Measurements from ENCODE around the gene G3BP2.

G3BP2 gene

DNA sequence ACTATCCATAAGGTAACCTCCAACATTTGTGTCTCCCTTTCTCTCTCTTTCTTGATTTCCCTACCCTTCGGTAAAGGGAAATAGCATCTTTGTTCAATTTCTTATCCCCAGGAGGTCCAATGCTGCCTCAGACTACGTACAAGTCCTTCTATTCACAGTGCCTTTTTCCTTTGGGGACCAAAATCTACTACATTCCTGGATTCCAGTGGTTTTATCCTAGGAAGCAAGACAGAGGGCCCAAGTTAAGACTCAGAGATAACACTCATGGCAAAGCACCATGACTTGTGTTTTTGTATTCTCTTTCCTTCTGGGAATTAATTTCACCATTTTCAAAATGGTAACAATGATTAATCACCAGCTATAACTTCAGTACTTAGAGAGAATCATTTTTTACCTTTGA is 10.6 kb downstream of the G3BP2 start:
- H3K4me3 ChIP-seq (ENCODE audit: low read depth, low read length), result no peak overlapping the region
- TF ChIP-seq, protein P1, sequence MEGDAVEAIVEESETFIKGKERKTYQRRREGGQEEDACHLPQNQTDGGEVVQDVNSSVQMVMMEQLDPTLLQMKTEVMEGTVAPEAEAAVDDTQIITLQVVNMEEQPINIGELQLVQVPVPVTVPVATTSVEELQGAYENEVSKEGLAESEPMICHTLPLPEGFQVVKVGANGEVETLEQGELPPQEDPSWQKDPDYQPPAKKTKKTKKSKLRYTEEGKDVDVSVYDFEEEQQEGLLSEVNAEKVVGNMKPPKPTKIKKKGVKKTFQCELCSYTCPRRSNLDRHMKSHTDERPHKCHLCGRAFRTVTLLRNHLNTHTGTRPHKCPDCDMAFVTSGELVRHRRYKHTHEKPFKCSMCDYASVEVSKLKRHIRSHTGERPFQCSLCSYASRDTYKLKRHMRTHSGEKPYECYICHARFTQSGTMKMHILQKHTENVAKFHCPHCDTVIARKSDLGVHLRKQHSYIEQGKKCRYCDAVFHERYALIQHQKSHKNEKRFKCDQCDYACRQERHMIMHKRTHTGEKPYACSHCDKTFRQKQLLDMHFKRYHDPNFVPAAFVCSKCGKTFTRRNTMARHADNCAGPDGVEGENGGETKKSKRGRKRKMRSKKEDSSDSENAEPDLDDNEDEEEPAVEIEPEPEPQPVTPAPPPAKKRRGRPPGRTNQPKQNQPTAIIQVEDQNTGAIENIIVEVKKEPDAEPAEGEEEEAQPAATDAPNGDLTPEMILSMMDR (IDR thresholded peaks at IDR 0.05; ENCODE audit: low read depth, low read length, missing control alignments), result no peak
- no peak for DNase-seq (ENCODE audit: low read depth)
- in situ Hi-C loops (cut with HindIII; ENCODE audit: low sequenced_read_pairs), result no loop called here

DNA sequence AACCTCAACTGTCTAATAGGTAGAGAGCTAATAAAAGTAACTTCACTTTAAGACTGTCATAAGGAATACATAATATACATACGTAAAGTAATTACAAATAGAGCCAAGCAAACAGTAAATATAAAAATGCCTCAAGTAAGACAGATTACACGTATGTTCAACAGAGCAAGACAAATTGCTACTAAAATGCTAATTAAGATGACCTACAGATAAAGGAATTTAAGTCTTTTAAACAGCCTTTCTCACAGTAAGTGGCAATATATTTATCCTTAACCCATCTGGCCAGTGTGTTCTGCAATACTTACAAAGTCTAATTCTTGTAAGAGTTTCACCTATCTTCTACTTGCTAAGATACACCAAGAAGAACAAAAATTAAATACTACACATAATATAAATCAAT is 12.7 kb downstream of the G3BP2 start:
- in situ Hi-C loops (cut with HindIII; ENCODE audit: low sequenced_read_pairs), result no loop called here
- TF ChIP-seq, protein P1 (IDR thresholded peaks at IDR 0.05; ENCODE audit: low read depth, low read length, missing control alignments), result no peak
- DNase-seq (ENCODE audit: low read depth), result no peak
- no peak overlapping the region for H3K4me3 ChIP-seq (ENCODE audit: low read depth, low read length)

DNA sequence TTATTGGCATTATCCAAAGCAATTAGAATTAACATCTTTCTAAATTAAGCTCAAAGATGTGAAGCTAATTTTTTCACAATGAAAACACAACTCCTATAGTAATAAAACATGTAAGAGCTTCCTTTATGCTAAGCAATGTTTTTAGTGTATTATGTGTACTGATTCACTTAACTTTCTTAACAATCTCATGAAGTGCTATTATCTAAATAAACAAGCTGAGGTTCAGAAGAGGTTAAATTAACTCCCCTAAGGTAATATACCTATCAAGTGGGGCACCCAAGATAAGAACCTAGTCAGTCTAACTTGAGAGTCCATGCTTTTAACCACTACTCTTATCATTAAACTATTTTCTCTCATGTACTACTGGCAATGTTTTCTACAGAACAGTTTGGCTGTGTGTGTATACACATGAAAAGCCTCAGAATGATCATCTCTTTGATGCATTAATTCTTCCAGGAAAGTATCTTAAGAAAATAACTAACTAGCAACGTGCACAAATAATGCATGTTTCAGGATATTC is 13.6 kb downstream of the G3BP2 start:
- H3K4me3 ChIP-seq (ENCODE audit: low read depth, low read length), result no peak overlapping the region
- in situ Hi-C loops (cut with HindIII; ENCODE audit: low sequenced_read_pairs), result no loop called here
- no peak for DNase-seq (ENCODE audit: low read depth)
- TF ChIP-seq, protein P1 (IDR thresholded peaks at IDR 0.05; ENCODE audit: low read depth, low read length, missing control alignments), result no peak

DNA sequence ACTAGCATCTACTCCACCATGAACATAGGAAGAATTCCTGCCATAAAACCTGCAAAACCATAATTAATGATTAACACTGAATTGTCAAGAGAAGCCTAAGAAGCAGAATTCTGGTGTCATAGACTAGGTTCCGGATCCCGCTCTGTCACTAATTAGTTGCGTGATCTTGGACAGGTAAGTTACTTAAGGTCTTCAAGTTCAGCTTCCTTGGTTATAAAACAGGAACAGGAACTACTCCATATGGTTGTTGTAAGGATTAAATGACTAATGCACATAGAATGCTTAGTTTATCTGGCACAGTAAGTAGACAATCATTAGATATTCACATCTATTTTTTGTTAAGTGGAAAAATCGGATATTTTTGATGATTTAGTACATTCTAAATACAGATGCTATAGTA is 14.3 kb downstream of the G3BP2 start:
- no peak overlapping the region for H3K4me3 ChIP-seq (ENCODE audit: low read depth, low read length)
- TF ChIP-seq, protein P1 (IDR thresholded peaks at IDR 0.05; ENCODE audit: low read depth, low read length, missing control alignments), result no peak
- in situ Hi-C loops (cut with HindIII; ENCODE audit: low sequenced_read_pairs), result no loop called here
- no peak for DNase-seq (ENCODE audit: low read depth)

DNA sequence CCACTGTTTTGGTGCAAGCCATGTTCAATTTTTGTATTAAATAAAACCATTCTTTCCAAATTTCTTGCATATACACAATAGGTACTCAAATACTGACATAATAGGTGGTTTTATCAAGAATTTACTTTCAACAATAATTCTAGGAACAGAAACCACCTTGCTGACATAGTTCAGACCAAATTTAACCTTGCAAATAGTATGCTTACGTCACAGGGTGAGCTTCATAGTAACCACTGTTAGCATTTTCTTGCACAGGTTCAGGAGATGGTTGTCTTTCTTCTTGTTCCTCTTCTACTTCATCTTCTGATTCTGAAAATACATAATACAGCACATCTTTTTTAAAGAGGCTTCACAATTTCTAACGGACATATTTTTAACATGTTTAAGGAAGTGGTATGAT is 17.6 kb downstream of the G3BP2 start:
- in situ Hi-C loops (cut with HindIII; ENCODE audit: low sequenced_read_pairs), result no loop called here
- no peak overlapping the region for H3K4me3 ChIP-seq (ENCODE audit: low read depth, low read length)
- TF ChIP-seq, protein P1 (IDR thresholded peaks at IDR 0.05; ENCODE audit: low read depth, low read length, missing control alignments), result no peak
- DNase-seq (ENCODE audit: low read depth), result no peak

DNA sequence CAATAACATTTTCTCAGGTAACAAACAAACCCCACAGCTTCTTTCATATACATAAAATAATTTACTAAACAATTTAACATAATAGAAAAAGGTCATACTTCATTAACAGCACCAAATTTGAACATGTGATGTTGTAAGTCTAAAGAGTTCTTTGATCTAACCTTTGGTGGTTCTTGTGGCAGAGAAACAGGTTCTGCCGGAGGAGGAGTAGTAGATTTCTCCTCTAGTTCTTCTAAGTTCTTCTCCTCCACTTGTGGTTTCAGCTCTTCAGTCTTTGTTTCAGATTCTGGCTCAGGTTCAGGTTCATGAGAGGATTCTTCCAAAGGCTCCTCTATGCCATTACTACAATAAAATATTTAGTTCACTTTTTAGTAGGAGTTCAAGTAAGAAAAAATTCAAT is 18.3 kb downstream of the G3BP2 start:
- in situ Hi-C loops (cut with HindIII; ENCODE audit: low sequenced_read_pairs), result no loop called here
- DNase-seq (ENCODE audit: low read depth), result no peak
- TF ChIP-seq, protein P1 (IDR thresholded peaks at IDR 0.05; ENCODE audit: low read depth, low read length, missing control alignments), result no peak
- no peak overlapping the region for H3K4me3 ChIP-seq (ENCODE audit: low read depth, low read length)
